Tracheal epithelial cell (primary cell): ENCODE measurements around the gene CCDC194. TPM values are rescaled to one million over a fixed set of nuclear protein-coding genes. Genes with fewer than 3 reads are reported as not detected.

Experiments
- total RNA-seq: library from RNA; depleted of rRNA; stranded (reverse); fragments of >200 nt; gene quantifications from 2 replicates; pipeline ENCODE4 v1.2.1, GENCODE V29; 2014

Gene CCDC194, protein sequence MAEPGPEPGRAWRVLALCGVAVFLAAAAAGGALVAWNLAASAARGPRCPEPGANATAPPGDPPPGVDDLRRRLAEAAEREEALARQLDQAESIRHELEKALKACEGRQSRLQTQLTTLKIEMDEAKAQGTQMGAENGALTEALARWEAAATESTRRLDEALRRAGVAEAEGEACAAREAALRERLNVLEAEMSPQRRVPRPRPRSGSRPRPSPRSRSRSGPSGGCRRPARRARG
- total RNA-seq = not detected in 2 replicates

DNA sequence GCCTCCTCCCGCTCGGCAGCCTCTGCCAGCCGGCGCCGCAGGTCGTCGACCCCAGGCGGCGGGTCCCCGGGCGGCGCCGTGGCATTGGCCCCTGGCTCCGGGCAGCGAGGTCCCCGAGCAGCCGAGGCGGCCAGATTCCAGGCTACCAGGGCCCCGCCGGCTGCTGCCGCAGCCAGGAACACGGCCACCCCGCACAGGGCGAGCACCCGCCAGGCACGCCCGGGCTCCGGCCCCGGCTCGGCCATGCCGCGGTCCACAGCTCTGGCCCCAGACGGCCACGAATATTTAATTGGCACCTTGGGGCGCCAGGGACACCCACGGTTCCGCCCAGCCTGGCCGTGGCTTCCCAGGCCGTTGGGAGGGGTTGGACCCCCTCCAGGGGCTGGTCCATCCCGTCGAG lies at the start of gene CCDC194:
CCDC194 (minus strand) TSS at position 283 of the 400 bp plus-strand sequence; CDS start at position 245, 38 bp downstream.

DNA sequence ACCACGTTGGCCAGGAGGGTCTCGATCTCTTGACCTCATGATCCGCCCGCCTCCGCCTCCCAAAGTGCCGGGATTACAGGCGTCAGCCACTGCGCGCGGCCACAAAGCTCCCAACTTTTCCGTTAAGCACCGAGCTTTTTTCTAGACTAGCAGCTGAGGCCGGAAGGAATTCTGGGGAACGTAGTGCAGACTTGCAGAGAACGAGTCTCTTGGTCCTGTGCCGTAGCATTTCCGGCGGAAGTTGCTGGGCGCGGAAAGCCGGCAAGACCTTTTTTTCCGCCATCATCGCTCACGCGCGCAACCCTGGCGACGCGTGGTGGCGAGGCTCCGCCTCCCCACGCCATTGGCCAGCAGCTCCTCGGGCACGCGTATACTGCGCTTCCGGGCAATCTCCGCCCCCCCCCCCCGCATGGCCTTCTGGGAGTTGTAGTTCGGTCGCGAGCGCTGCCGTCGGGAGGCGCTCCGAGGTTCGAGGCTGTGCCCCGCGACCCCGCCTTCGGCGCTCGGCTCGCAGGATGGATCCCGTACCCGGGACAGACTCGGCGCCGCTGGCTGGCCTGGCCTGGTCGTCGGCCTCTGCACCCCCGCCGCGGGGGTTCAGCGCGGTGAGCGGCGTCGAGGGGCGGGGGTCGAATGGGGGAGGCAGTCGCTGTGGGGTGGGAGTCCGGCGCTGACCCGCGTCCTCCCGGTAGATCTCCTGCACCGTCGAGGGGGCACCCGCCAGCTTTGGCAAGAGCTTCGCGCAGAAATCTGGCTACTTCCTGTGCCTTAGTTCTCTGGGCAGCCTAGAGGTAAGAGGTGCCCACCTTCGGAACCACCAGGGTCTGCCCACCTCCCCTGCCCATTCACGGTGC lies 25.9 kb upstream of the CCDC194 start, which contains the start of gene MVB12A:
MVB12A (plus strand) TSS at position 427 of the 854 bp plus-strand sequence; CDS start at position 516, 89 bp downstream.

DNA sequence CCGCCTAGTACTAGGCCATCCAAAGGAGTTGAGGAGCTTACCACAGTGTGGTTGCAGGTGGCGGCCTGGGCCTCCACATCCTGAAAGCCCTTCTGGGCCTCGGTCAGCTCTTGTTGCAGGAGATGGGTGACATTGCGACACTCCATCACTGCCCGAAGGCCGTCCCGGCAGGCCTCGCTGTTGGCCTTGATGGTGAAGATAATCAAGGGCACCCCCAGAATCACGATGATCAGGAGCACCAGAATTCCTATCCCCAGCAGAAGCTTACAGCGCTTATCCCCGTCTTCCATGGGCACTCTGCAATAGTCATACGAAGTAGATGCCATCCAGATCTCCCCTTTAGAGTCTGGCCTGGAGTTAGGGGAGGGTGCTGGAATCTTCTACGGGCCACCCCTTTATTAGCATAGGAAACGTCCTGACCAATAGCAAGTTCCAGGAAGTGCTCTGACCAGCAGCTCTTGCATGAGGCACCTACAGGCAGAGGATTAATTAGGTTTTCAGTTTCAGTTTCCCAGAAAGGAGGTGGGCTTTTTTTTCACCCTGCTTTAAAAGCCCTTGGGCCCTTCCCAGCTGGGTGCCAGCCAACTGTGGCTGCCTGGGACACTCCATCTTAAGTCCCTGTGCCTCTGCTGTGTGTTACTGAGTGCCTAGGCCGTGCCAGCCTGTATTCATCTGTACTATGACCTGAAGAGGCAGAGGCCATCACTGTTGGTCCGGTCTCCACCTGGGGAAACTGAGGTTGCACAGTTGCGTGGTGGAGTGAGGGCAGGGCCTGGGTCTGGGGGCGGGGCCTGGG lies 11.5 kb upstream of the CCDC194 start, which contains the start of gene BST2:
BST2 (minus strand) TSS at position 381 of the 796 bp plus-strand sequence; CDS start at position 326, 55 bp downstream.

DNA sequence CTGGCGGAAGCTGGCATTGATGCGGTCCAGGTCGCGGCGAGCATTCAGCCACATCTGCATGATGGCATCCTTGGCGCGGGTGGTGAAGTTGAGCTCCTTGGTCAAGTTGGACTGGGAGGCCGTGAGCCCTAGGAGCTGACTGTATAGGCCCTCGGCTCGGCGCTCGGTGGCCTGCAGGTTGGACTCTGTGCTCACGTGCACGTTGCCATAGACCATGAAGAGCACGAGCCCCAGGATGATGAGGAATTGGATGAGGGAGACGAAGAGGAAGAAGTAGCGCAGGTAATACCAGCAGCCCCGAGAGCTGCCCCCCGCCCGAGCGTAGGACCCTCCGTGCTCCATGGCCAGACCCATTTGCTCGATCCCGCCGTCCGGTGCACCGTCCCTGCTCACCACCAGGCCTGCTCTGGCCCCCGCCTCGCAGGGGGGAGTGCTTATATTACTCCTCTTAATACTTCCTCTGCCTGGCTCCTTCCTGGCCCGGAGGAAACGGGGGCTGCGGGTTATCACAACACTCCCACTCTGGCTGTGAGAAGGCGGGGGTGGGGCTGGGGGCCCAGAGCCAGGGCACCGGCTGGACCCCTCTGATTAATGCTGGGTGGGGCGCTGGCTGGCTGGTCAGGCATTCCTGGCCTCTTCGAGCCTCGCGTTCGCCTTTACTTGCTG lies 16.9 kb downstream of the CCDC194 start, which contains the start of gene PLVAP:
PLVAP (minus strand) TSS at position 408 of the 666 bp plus-strand sequence; CDS start at position 354, 54 bp downstream.

Other genes with a start within 250 kb of the CCDC194 start
- 10.0 and 19.8 TPM in 2 replicates for gene USE1, start 178.8 kb downstream of the CCDC194 start, total RNA-seq
- 1.4 and 3.0 TPM in 2 replicates for gene OCEL1, start 168.0 kb downstream of the CCDC194 start, total RNA-seq
- gene NR2F6, start 148.3 kb downstream of the CCDC194 start, total RNA-seq = 97.4 and 175 TPM in 2 replicates
- under 0.01 TPM in 1 of 2 replicates, not detected in the other for gene USHBP1, start 129.5 kb downstream of the CCDC194 start, total RNA-seq
- gene BABAM1, start 126.8 kb downstream of the CCDC194 start, total RNA-seq = 37.7 and 97.6 TPM in 2 replicates
- gene ANKLE1, start 112.3 kb downstream of the CCDC194 start, total RNA-seq = under 0.01 and 0.72 TPM in 2 replicates
- gene ABHD8, start 90.8 kb downstream of the CCDC194 start, total RNA-seq = 11.1 and 11.6 TPM in 2 replicates
- 46.3 and 58.0 TPM in 2 replicates for gene MRPL34, start 88.3 kb downstream of the CCDC194 start, total RNA-seq
- 10.4 and 11.1 TPM in 2 replicates for gene DDA1, start 84.6 kb downstream of the CCDC194 start, total RNA-seq
- gene ANO8, start 59.3 kb downstream of the CCDC194 start, total RNA-seq = 4.8 and 4.9 TPM in 2 replicates
- gene GTPBP3, start 56.6 kb downstream of the CCDC194 start, total RNA-seq = 20.5 and 71.6 TPM in 2 replicates
- not detected in 2 replicates for gene PLVAP, start 16.9 kb downstream of the CCDC194 start, total RNA-seq
- 8.7 and 26.3 TPM in 2 replicates for gene BST2, start 11.4 kb upstream of the CCDC194 start, total RNA-seq
- 46.0 and 47.2 TPM in 2 replicates for gene MVB12A, start 25.9 kb upstream of the CCDC194 start, total RNA-seq
- gene TMEM221, start 54.5 kb upstream of the CCDC194 start, total RNA-seq = under 0.01 and 0.24 TPM in 2 replicates
- not detected in 2 replicates for gene NXNL1, start 66.7 kb upstream of the CCDC194 start, total RNA-seq
- 15.3 and 15.7 TPM in 2 replicates for gene SLC27A1, start 76.3 kb upstream of the CCDC194 start, total RNA-seq
- 90.8 and 105 TPM in 2 replicates for gene PGLS, start 117.5 kb upstream of the CCDC194 start, total RNA-seq
- 74.0 and 93.0 TPM in 2 replicates for gene COLGALT1, start 161.5 kb upstream of the CCDC194 start, total RNA-seq